CD4-positive, CD25-positive, alpha-beta regulatory T cell (primary cell): ENCODE measurements around the gene C1QTNF3. TPM values are rescaled to one million over a fixed set of nuclear protein-coding genes. Genes with fewer than 3 reads are reported as not detected.

Source experiments
- ATAC-seq, 2 donors: fragments of 150-1000 bp; cut with Tn5 transposase; one replicate each; pipeline ENCODE4 v1.10.0; 2021; ENCODE audit warnings: low read depth in 2 of 2, moderate number of reproducible peaks in 2 of 2, moderate library complexity in 1 of 2
- DNase-seq, 3 donors: peaks; one replicate each; pipeline versions ENCODE4 v3.0.0 to v3.0.0-alpha.2; 2012 to 2022; ENCODE audit warnings: mixed read lengths in 1 of 3
- H3K27ac ChIP-seq: one replicate; pipeline ENCODE4 v1.7.0; 2013; ENCODE audit warnings: mild to moderate bottlenecking, low read length; ENCODE audit not compliant: insufficient read depth, poor library complexity, severe bottlenecking
- H3K27me3 ChIP-seq: one replicate; pipeline ENCODE4 v1.7.0; 2013; ENCODE audit warnings: low read length; ENCODE audit not compliant: control insufficient read depth, insufficient read depth
- H3K36me3 ChIP-seq: one replicate; pipeline ENCODE4 v1.7.0; 2013; ENCODE audit warnings: mild to moderate bottlenecking, low read length, moderate library complexity; ENCODE audit not compliant: control insufficient read depth, insufficient read depth
- H3K4me1 ChIP-seq: 2 replicates; pipeline ENCODE4 v1.7.0; 2013; ENCODE audit warnings: mild to moderate bottlenecking, low read length; ENCODE audit not compliant: insufficient read depth, control insufficient read depth, poor library complexity, severe bottlenecking
- H3K4me3 ChIP-seq: one replicate; pipeline ENCODE4 v1.7.0; 2013; ENCODE audit warnings: low read depth, mild to moderate bottlenecking, low read length, moderate library complexity
- H3K9me3 ChIP-seq, 2 experiments: 1 replicate in 1 of 2; 2 replicates in 1 of 2; pipeline ENCODE4 v1.7.0; 2013; ENCODE audit warnings: low read length in 2 of 2, mild to moderate bottlenecking in 1 of 2, moderate library complexity in 1 of 2; ENCODE audit not compliant: control insufficient read depth in 2 of 2
- H3K27ac Mint-ChIP-seq, 3 donors: one replicate each; pipeline ENCODE4 v1.8.0; 2020 to 2022; ENCODE audit warnings: mild to moderate bottlenecking in 3 of 3, mixed read lengths in 3 of 3, moderate library complexity in 2 of 3
- H3K27me3 Mint-ChIP-seq: one replicate; pipeline ENCODE4 v1.8.0; 2022; ENCODE audit warnings: mild to moderate bottlenecking, mixed read lengths
- H3K36me3 Mint-ChIP-seq: one replicate; pipeline ENCODE4 v1.8.0; 2020; ENCODE audit warnings: mixed read lengths
- H3K4me1 Mint-ChIP-seq, 4 donors: one replicate each; pipeline ENCODE4 v1.8.0; 2020 to 2022; ENCODE audit warnings: mixed read lengths in 4 of 4, mild to moderate bottlenecking in 1 of 4
- H3K4me3 Mint-ChIP-seq, 4 donors: one replicate each; pipeline ENCODE4 v1.8.0; 2020 to 2022; ENCODE audit warnings: mild to moderate bottlenecking in 4 of 4, mixed read lengths in 4 of 4, moderate library complexity in 3 of 4
- H3K9me3 Mint-ChIP-seq, 7 donors: one replicate each; pipeline ENCODE4 v1.8.0; 2020 to 2022; ENCODE audit warnings: mixed read lengths in 7 of 7, mild to moderate bottlenecking in 3 of 7, moderate library complexity in 2 of 7
- polyA plus RNA-seq, 4 donors: library from polyadenylated mRNA; unstranded; fragments of 300-500 nt; fragmentation: Illumina TruSeq; gene quantifications; one replicate each; pipeline ENCODE4 v1.2.3, GENCODE V29; 2021
- total RNA-seq: library from RNA; stranded (reverse); gene quantifications from one replicate; pipeline ENCODE4 v1.2.3, GENCODE V29; 2022

Gene C1QTNF3
- total and polyA plus RNA-seq, 5 donors from 2014 or later: 0.09 to 7.6 (median 0.51) TPM; not detected in 1

GRCh38 chr5:34057569-34057968, 14.6 kb upstream of the C1QTNF3 start:
- H3K9me3 ChIP-seq: no peaks in the 10 kb centered on the region
- Mint-ChIP-seq H3K9me3 (peaks cover 0 to 6% (median 0%) of the 10 kb centered on the region in 7 donors), H3K36me3 (peaks cover 28% of the 10 kb centered on the region), H3K27ac (no peak overlapping the region), H3K27me3 (no peaks in the 10 kb centered on the region), H3K4me1 (no peaks in the 10 kb centered on the region), H3K4me3 (no peak overlapping the region)
- H3K36me3 ChIP-seq: peaks cover 3% of the 10 kb centered on the region
- H3K27me3 ChIP-seq: no peaks in the 10 kb centered on the region
- H3K4me3 ChIP-seq: no peak overlapping the region
- ATAC-seq (no peak), DNase-seq (no peak)
- no peaks in the 10 kb centered on the region for H3K4me1 ChIP-seq
- H3K27ac ChIP-seq: no peak overlapping the region

- H3K9me3 Mint-ChIP-seq: peaks cover 0 to 3% (median 0%) of the 10 kb centered on the region in 7 donors
- H3K27ac ChIP-seq: no peak overlapping the region
- ATAC-seq (no peak), DNase-seq (no peak)
- no peaks in the 10 kb centered on the region for H3K4me1 Mint-ChIP-seq
- no peak overlapping the region for H3K27ac Mint-ChIP-seq
- H3K27me3 ChIP-seq: no peaks in the 10 kb centered on the region
- H3K4me1 ChIP-seq: no peaks in the 10 kb centered on the region
- peaks cover 23% of the 10 kb centered on the region for H3K36me3 Mint-ChIP-seq
- no peak overlapping the region for H3K4me3 ChIP-seq
- no peak overlapping the region for H3K4me3 Mint-ChIP-seq
- no peaks in the 10 kb centered on the region for H3K27me3 Mint-ChIP-seq
- H3K9me3 ChIP-seq: no peaks in the 10 kb centered on the region
- peaks cover 3% of the 10 kb centered on the region for H3K36me3 ChIP-seq
These were observed 14.1 kb upstream of the C1QTNF3 start for GRCh38 chr5:34057118-34057517.

- Histone ChIP-seq H3K4me1 (no peaks in the 10 kb centered on the region), H3K4me3 (no peak overlapping the region), H3K27ac (no peak overlapping the region), H3K9me3 (no peaks in the 10 kb centered on the region), H3K36me3 (peaks cover 3% of the 10 kb centered on the region), H3K27me3 (no peaks in the 10 kb centered on the region)
- ATAC-seq (no peak), DNase-seq (no peak)
- no peak overlapping the region for H3K4me3 Mint-ChIP-seq
- peaks cover 29% of the 10 kb centered on the region for H3K36me3 Mint-ChIP-seq
- H3K4me1 Mint-ChIP-seq: no peaks in the 10 kb centered on the region
- peak overlapping the region in 1 of 3 donors; percentile 12 for H3K27ac Mint-ChIP-seq
- peaks cover 0 to 2% (median 0%) of the 10 kb centered on the region in 7 donors for H3K9me3 Mint-ChIP-seq
- H3K27me3 Mint-ChIP-seq: no peaks in the 10 kb centered on the region
These were observed 12.7 kb upstream of the C1QTNF3 start for GRCh38 chr5:34055667-34056066.

GRCh38 chr5:34054400-34054729, 11.4 kb upstream of the C1QTNF3 start:
- peaks cover 0 to 1% (median 0%) of the 10 kb centered on the region in 7 donors for H3K9me3 Mint-ChIP-seq
- Histone ChIP-seq H3K27ac (no peak overlapping the region), H3K4me1 (no peaks in the 10 kb centered on the region), H3K27me3 (no peaks in the 10 kb centered on the region), H3K4me3 (no peak overlapping the region), H3K36me3 (peaks cover 5% of the 10 kb centered on the region), H3K9me3 (no peaks in the 10 kb centered on the region)
- DNase-seq (no peak), ATAC-seq (no peak)
- H3K27me3 Mint-ChIP-seq: no peaks in the 10 kb centered on the region
- H3K27ac Mint-ChIP-seq: no peak overlapping the region
- no peak overlapping the region for H3K4me3 Mint-ChIP-seq
- H3K4me1 Mint-ChIP-seq: no peaks in the 10 kb centered on the region
- H3K36me3 Mint-ChIP-seq: peaks cover 34% of the 10 kb centered on the region

- no peak for DNase-seq
- ATAC-seq: no peak
- Mint-ChIP-seq H3K27me3 (no peaks in the 10 kb centered on the region), H3K36me3 (peaks cover 31% of the 10 kb centered on the region), H3K9me3 (peaks cover 0 to 1% (median 0%) of the 10 kb centered on the region in 7 donors), H3K4me3 (no peak overlapping the region), H3K4me1 (no peaks in the 10 kb centered on the region), H3K27ac (no peak overlapping the region)
- no peaks in the 10 kb centered on the region for H3K4me1 ChIP-seq
- no peak overlapping the region for H3K27ac ChIP-seq
- no peaks in the 10 kb centered on the region for H3K27me3 ChIP-seq
- H3K9me3 ChIP-seq: no peaks in the 10 kb centered on the region
- H3K4me3 ChIP-seq: no peak overlapping the region
- H3K36me3 ChIP-seq: peaks cover 5% of the 10 kb centered on the region
These were observed 10.8 kb upstream of the C1QTNF3 start for GRCh38 chr5:34053571-34054399.

- Histone ChIP-seq H3K9me3 (no peaks in the 10 kb centered on the region), H3K4me1 (no peaks in the 10 kb centered on the region), H3K4me3 (no peak overlapping the region), H3K36me3 (peaks cover 5% of the 10 kb centered on the region), H3K27me3 (no peaks in the 10 kb centered on the region), H3K27ac (no peak overlapping the region)
- DNase-seq (no peak), ATAC-seq (no peak)
- no peak overlapping the region for H3K4me3 Mint-ChIP-seq
- no peaks in the 10 kb centered on the region for H3K27me3 Mint-ChIP-seq
- H3K4me1 Mint-ChIP-seq: peaks cover 0 to 2% (median 0%) of the 10 kb centered on the region in 4 donors
- H3K36me3 Mint-ChIP-seq: peaks cover 31% of the 10 kb centered on the region
- H3K9me3 Mint-ChIP-seq: peaks cover 0 to 1% (median 0%) of the 10 kb centered on the region in 7 donors
- no peak overlapping the region for H3K27ac Mint-ChIP-seq
These were observed 10.1 kb upstream of the C1QTNF3 start for GRCh38 chr5:34053133-34053532.

GRCh38 chr5:34051374-34051980, 8.5 kb upstream of the C1QTNF3 start:
- Mint-ChIP-seq H3K4me3 (no peak overlapping the region), H3K27me3 (no peaks in the 10 kb centered on the region)

More at GRCh38 chr5:34051374-34051980, 8.5 kb upstream of the C1QTNF3 start:
- H3K9me3 ChIP-seq: no peaks in the 10 kb centered on the region
- Mint-ChIP-seq H3K4me1 (peaks cover 0 to 8% (median 0%) of the 10 kb centered on the region in 4 donors), H3K27ac (no peak overlapping the region), H3K9me3 (peaks cover 0 to 4% (median 0%) of the 10 kb centered on the region in 7 donors), H3K36me3 (peaks cover 34% of the 10 kb centered on the region)
- no peak overlapping the region for H3K4me3 ChIP-seq
- H3K36me3 ChIP-seq: peaks cover 2% of the 10 kb centered on the region
- H3K27ac ChIP-seq: no peak overlapping the region
- DNase-seq: no peak
- no peaks in the 10 kb centered on the region for H3K4me1 ChIP-seq
- no peaks in the 10 kb centered on the region for H3K27me3 ChIP-seq
- ATAC-seq: no peak
